ENCODE measurements around the gene DCLRE1B. TPM values are rescaled to one million over a fixed set of nuclear protein-coding genes. Genes with fewer than 3 reads are reported as not detected.

Gene DCLRE1B
- total RNA-seq, 1 donor from 2014 or later: 7.0 TPM

DNA sequence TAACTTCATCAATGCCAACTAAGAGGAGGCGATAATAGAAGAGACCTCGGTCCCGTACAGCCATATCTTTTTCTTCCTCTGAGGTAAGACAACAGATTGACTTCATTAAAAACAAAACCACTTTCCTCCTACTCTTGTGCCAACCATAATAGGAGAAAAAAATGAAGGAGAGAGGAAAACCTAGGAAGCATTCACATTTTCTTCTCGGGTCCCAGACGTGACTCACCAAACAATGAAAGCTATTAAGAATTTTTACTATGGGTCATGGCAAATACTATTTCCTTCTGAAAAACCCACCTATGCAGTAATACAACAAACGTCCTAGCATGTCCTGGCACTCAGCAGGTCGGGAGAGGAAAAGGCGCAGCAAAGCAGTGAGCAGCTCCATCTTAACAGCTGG, 9.2 kb upstream of the DCLRE1B start:
- DNase-seq (ENCODE audit: low read depth): no peak
- TF ChIP-seq, protein P1, sequence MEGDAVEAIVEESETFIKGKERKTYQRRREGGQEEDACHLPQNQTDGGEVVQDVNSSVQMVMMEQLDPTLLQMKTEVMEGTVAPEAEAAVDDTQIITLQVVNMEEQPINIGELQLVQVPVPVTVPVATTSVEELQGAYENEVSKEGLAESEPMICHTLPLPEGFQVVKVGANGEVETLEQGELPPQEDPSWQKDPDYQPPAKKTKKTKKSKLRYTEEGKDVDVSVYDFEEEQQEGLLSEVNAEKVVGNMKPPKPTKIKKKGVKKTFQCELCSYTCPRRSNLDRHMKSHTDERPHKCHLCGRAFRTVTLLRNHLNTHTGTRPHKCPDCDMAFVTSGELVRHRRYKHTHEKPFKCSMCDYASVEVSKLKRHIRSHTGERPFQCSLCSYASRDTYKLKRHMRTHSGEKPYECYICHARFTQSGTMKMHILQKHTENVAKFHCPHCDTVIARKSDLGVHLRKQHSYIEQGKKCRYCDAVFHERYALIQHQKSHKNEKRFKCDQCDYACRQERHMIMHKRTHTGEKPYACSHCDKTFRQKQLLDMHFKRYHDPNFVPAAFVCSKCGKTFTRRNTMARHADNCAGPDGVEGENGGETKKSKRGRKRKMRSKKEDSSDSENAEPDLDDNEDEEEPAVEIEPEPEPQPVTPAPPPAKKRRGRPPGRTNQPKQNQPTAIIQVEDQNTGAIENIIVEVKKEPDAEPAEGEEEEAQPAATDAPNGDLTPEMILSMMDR (conservative IDR thresholded peaks at IDR 0.05; ENCODE audit: low read depth, low read length): no peak
- H3K4me3 ChIP-seq (ENCODE audit: low read depth, low read length): no peak overlapping the region

DNA sequence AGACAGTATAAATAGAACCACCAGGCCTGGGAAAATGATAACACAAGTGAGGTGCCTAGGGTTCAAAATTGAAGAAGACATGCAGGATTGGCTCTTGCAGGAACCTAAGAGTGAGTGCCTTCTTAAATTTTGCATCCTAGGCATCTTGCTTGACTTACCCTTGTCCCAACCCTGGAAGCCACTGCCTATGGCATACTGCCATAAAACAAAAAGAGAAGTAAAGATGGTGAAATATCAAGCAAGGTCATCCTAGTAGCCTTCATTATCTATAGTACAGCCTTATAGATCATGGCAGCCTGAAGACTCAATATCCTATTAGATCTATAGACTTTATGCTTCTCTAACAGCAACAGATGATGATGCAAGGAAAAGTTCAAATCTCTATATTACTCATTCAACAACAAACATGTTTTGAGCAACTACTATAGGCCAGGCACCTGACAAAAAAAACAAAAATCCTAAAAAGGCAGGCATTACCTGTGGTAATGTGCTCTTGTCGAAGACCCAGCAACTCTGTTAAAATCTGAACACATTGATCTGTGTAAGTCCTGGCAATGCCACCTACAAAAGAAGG, 6.8 kb upstream of the DCLRE1B start:
- no peak for DNase-seq (ENCODE audit: low read depth)
- H3K4me3 ChIP-seq (ENCODE audit: low read depth, low read length): no peak overlapping the region
- TF ChIP-seq, protein P1 (conservative IDR thresholded peaks at IDR 0.05; ENCODE audit: low read depth, low read length): no peak

DNA sequence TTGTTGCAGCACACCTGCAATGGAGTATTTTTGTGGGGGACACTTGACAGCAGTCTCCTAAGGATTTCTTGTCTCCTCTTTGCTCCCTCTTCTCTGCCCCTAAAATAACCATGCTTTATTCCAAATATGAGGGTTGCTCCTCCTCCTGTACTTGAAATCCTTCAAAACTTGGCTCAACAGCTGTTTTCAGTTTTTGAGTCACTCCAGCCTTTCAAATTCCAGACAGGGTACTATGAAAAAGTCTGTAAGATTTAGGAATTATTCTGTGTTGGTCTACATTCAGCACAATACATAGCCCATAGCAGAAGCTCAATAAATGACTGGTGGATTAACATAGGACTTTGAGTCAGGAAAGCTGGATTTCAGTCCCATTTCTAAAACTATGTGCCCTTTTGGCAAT, 6.0 kb upstream of the DCLRE1B start:
- no peak overlapping the region for H3K4me3 ChIP-seq (ENCODE audit: low read depth, low read length)
- no peak for DNase-seq (ENCODE audit: low read depth)
- TF ChIP-seq, protein P1 (conservative IDR thresholded peaks at IDR 0.05; ENCODE audit: low read depth, low read length): no peak

DNA sequence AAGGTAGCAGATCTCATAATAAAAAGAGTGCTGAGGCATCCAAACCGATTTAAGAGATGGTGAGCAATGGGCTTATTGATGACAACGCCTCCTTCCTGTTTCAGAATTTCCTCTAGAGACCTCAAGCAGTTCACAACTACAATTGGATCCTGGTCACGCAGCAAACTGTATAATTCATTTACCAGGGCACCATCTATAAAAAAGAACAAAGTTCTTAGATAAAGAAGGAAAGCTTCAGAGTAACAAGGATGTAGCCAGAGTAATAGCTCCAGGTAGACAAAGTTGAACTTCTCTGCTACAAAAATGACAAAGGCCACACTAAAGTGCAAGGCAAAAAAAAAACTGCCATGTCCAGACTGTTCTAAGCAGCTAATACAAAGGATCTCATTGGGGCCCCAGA, 3.9 kb upstream of the DCLRE1B start:
- H3K4me3 ChIP-seq (ENCODE audit: low read depth, low read length): no peak overlapping the region
- DNase-seq (ENCODE audit: low read depth): no peak
- TF ChIP-seq, protein P1 (conservative IDR thresholded peaks at IDR 0.05; ENCODE audit: low read depth, low read length): no peak

DNA sequence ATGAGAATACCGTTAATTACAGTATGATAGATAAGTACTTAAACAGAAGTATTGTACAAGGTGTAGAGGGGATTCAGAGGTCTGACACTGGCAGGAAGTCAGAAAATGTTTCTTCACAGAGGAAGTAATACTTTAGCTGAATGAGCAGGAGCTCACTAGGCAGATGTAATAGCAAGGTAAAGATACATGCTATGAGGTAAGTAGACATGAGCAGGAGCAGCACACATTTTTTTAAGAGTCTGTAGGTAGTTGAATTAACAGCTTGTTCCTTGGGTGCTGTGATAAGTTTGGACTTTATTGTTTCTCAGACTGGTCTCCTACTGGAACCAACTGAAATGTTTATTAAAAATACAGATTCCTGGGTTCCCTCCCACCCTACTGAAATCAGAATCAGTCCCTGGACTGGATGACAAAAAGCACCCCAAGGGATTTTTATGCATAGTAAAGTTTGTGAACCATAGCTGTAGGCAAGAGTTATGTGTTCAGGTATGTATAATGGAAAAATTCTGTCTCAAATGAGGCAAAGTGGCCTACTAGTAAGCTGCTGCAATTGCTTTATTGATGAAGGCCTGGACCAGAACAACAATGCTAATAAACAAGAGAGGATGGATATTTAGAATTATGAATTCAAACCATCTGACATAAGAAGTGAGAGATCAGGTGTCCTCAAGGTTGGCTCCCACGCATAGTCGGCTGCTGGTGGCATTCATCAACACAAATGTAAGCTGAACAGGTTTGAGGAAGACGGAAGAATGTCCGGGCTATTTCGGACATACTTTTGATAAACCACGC, 1.4 kb upstream of the DCLRE1B start:
- TF ChIP-seq, protein P1 (conservative IDR thresholded peaks at IDR 0.05; ENCODE audit: low read depth, low read length): no peak
- peak overlapping the region; percentile 91 for H3K4me3 ChIP-seq (ENCODE audit: low read depth, low read length)
- no peak for DNase-seq (ENCODE audit: low read depth)

DNA sequence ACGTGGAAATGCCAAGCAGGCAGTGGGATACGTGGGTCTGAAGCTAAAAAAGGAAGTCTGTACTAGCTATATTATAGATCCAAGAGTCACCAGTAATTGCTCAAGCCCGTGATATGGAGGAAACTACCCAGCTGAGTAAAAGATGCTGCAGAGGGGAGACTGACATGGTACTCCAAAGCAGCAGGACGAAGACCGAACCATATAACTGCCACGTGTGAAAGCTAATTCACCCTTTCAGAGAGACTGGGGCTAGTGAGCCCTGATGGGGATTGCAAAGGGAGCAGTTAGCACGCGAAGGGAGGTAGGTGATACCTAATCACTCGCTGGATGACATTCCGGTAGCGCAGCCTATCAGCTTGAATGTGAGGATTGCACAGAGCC, 843 bp upstream of the DCLRE1B start:
- peak overlapping the region; percentile 91 for H3K4me3 ChIP-seq (ENCODE audit: low read depth, low read length)
- TF ChIP-seq, protein P1 (conservative IDR thresholded peaks at IDR 0.05; ENCODE audit: low read depth, low read length): no peak
- no peak for DNase-seq (ENCODE audit: low read depth)

DNA sequence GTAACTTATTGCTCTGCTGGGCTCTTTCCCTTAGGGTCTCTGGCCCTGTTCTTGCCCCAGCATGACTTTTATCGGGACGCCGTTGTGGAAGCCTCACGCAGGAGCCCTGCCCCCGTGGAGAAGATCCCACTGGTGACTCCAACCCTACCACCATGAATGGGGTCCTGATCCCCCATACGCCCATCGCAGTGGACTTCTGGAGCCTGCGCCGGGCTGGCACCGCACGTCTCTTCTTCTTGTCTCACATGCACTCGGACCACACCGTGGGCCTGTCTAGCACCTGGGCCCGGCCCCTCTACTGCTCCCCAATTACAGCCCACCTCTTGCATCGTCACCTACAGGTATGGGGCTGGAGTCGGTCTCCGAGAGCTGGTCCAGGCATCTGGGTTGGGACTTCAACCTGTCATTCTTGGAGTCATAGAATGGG, 322 bp downstream of the DCLRE1B start:
- TF ChIP-seq, protein P1 (conservative IDR thresholded peaks at IDR 0.05; ENCODE audit: low read depth, low read length): no peak
- no peak for DNase-seq (ENCODE audit: low read depth)
- peak overlapping the region; percentile 91 for H3K4me3 ChIP-seq (ENCODE audit: low read depth, low read length)
